CD4-positive, alpha-beta T cell treated with Interleukin-2 at 100 ng/mL for 4 hours (primary cell): ENCODE measurements around the gene MALRD1.

Source experiments
- DNase-seq: peaks from one replicate; pipeline ENCODE4 v3.0.0-alpha.2; 2020; ENCODE audit warnings: low spot score

Gene MALRD1

DNA sequence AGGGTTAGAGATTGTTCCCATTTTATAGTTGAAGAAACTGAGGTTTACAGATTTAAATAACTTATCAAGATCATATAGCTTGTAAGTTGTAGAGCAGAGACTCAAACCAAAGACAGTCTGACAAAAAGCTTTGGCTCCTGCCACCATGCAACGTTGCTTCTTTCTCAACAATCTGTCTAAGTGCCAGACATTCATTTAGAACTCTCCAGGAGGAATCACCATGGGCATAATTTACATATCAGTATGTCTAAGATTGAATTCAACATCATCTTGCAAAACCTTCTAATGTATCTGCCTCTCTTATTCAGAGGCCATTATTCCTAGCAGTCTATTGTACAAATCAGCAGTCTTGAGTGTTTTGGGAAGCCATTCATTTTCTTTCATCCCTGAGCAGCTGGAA is 604.1 kb downstream of the MALRD1 start:
- DNase-seq: no peak

DNA sequence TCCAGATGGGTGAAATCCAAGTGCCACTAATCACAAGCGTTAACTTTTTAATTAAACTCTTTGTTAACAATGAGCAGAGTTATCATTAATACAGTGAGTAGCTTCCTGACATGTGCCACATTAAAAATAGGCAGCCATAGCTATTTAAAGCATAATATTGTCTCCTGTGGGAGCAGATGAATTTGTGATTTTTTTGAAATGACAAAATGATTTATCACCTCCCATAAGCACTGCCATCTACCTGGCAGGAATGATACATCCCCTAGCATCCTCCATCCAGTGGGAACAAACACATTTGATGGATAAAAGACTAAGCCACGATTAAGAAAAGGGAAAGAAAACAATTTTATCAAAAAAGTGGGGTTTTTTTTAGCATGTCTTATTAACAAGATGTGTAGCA is 605.3 kb downstream of the MALRD1 start:
- DNase-seq: no peak

DNA sequence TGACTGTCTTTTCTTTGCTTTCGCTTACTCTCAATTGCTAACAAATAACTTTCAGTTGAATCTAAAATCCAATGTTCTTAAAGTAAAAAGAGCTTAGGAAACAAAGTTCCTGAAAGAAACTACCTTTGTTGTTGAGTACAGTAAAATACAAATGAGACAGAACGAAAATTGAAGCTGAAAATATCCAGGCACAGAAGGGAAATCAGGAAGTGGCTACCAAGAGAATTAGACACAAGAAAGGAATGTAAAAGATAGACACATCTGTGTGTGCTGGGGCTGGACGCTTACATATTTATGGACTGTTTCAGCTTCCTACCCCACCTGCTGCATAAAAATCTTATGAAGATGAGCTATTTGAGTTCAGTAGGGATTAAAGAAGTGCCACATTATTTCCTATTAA is 606.0 kb downstream of the MALRD1 start:
- DNase-seq: no peak

DNA sequence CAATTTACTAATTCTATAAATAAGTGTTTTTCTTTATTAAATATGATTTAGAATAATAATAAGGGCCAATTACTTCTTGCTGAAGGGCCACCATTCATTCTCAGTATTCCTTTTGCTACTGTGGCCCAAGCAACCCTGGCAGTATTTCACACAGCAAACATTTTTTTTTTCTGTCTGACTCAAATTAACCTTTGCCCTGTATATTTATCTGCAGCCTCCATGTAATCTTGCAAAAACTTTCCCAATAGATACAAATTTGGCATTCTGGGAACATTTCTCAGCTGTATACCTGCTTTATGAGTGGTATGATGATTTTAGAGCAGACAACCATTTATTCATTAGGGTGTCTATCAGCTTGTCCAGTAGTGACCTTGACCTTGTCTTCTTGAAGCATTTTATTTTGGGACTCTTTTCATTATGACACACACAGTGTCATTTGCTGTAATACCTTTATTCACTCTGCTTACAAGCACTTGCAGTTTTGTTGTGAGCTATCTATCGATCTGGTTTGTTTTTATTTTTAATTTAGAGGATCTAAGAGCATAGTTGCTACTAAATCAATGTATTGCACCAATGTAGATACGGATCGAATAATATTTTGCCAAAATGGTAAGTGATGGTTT is 607.9 kb downstream of the MALRD1 start:
- no peak for DNase-seq

DNA sequence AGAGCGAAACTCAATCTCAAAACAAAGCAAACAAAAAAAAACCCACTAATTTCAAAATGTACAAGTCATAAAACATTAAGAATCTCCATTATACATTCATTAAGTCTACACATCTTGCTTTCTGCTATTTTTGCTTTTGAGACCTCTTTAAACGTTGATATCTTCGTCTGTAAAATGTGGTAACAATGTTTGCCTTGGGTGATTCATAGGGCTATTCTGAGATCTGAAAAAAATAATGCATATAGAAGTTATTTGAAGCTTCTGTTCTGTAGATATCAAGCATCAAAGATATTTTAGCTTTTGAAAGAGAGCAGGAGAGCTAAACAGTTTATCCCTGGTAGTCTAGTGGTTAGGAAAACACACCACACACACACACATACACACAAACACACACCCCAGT is 609.5 kb downstream of the MALRD1 start:
- DNase-seq: no peak

DNA sequence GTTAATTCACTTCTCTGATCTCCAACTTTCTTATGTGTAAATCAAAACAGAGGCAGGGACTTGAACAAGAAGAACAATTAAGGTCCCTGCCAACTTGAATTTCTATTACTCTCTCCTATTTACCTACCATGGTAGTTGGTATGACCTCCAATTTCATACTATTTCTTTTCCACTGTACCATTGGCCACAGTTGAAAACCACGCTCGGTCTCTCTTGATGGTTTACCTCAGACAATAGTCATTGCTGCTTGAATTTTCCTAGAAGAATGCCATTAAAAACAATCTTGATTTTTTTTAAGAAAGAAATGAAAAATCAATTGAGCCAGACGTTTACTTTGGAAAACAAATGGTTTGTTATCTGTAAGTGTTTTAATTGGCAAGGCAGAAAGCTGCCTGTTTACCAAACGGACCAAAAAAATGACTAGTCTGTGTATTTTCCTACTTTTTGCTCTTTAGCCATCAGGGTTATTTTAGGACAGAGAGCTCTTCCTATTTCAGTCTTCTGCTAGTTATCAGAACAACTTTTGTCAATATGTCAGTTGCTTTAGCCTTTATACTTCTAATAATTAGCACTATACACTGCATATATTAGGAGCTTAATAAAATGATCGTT is 610.1 kb downstream of the MALRD1 start:
- no peak for DNase-seq

DNA sequence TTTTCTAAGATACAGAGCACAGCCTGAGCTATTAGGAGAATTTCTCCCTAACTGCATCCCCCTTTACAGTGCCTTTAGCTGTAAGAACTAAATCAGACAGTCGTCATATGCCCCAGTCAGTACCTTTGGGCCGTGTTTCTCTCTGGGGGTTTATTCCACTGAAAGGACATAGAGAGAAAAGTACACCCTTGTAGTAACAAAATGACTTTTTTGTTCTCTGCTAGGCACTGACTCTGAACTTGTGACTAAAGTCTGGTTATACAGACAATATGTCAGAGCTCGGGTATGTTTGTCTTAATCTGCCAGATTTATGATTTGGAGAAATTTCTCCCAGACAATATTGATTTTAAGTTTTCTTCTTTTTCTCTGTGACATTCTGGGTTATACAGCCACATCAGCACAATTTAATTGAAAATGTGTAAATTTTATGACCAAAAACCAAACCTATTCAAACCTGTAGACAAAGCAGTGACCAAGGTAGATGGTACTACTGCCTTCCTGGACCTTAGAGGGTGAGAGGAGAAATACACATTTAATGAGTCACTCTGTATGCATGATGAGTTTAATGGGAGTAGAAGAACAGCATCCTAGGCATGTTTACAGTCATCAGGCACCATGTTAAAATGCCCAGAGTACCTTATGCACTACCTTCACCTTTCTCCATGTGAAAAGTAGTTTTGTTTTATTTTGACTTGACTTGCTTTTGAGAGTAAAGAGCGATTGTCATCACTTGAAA is 611.5 kb downstream of the MALRD1 start:
- no peak for DNase-seq

DNA sequence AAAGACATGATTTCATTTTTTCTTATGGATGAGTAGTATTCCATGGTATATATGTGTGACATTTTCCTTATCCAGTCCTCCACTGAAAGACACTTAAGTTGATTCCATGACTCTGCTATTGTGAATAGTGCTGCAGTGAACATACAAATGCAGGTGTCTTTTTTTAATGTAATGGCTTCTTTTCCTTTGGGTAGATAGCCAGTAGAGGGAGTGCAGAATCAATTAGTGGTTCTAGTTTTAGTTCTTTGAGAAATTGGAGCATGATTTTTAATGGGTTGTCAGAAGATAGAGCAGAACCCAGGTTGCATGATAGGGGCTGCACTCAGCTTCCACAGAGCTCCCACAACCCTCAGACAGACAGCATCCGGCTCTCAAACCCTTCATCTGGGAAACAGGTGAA is 614.7 kb downstream of the MALRD1 start:
- no peak for DNase-seq

DNA sequence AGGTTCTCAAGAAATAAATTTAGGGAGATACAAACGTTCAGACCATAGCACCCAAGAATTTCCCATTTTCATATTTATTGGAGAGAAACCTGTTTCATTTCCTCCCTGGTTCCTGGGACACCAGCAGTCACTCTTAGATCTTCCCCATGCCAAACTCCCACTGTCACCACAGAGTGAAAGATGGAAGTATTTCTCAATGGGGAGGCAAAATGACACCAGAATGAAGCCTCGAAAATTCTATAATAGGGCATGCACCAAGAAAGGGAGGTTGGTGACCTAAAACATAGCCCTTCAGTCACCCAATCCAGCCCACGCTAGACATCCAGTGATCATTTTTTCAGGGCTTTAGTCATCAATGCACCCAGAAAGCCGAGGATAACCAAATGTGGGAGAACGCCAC is 619.5 kb downstream of the MALRD1 start:
- DNase-seq: no peak

DNA sequence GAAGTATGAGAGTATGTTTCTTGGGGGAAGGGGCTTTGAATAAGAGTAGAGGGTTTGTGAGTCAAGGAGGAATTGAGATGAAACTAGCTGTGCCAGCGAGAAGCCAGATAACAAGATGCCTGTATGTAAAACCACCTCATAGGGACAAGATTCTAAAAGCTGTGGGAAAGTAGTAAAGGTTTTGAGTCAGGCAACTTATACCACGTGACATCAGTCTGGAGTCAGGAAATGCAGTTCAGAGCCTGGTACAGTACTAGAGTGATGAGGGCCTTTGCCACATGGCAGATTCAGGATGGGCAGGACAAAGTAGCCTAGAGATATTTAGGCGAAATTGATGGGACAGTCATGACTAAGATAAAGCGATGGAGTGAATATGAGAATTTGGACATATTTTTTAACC is 627.5 kb downstream of the MALRD1 start:
- no peak for DNase-seq

DNA sequence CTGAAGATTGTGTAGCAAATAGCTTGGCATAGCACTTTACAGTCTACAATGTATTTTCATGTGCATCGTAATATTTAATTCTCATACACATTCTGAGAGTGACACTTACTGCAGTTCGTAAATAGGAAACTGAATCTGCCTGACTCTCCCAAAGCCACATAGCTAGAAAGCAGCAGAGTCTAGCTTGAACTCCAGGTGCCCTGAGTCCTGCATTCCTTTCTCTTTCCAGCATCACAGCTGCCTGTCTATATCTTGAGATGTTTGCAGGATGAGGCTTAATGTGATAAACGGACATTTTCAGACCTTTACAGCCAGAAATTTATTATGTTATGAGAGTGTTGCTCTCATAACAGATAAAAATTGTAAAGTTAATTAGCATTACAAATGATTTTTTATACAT is 634.8 kb downstream of the MALRD1 start:
- no peak for DNase-seq

DNA sequence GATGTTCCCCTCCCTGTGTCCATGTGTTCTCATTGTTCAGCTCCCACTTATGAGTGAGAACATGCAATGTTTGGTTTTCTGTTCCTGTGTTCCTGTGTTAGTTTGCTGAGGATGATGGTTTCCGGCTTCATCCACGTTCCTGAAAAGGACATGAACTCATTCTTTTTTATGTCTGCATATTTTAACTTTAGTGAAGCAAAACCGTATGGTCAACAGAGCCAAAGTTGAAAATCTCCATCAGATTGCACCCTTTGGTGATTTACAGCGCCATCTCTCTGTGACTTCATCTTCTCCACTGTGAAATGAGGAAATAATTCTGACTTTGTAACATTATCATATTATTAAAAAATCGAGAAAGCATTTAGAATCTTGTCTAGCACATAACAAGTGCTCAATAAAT is 635.4 kb downstream of the MALRD1 start:
- no peak for DNase-seq

DNA sequence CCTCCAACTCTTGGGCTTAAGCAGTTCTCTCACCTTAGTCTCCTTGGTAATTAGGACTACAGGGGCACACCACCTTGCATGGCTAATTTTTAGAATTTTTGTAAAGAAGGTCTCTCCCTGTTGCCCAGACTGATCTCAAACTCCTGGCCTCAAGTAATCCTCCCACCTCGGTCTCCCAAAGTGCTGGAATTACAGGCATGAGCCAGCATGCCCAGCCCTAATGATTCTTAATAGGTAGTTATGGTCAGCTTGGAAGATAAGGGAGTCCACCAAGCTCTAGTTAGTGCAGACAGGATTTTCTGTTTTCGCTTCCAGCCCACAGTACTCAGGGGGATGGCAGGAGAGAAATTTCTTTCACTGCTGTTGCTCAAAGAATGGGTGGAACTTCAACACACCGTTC is 639.7 kb downstream of the MALRD1 start:
- DNase-seq: no peak

DNA sequence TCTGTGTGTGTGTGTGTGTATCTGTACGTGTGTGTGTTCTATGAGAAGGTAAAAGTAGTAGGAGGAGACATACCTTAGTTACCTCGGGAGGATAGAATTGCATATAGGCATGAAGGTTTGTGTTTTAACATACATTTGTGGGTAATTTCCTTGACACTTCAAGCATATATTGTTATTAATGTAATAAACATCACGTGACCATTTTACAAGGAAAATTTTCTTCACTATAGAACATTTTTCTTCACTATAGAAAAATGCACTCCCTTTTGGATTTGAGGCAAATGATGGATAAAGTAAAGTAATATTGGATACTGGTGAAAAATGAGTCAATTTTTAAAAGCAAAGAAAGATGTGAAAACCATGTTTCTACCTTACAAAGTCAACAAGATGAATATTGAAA is 640.6 kb downstream of the MALRD1 start:
- no peak for DNase-seq

DNA sequence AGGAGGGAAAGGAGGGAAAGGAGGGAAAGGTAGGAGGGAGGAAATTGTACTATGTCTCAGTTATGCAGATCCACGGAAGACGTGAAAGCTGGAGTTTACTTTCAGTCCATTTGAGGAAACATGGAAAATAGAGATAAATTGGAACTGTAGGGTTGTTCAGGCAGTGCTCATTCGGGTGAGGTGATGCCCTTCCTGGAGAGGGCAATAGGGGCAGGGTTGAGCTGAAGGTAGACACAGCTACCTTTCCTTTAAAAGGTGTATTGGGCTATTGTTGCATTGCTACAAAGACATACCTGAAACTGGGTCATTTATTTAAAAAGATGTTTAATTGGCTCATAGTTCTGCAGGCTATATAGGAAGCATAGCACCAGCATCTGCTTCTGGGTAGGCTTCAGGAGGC is 650.7 kb downstream of the MALRD1 start:
- DNase-seq: no peak

DNA sequence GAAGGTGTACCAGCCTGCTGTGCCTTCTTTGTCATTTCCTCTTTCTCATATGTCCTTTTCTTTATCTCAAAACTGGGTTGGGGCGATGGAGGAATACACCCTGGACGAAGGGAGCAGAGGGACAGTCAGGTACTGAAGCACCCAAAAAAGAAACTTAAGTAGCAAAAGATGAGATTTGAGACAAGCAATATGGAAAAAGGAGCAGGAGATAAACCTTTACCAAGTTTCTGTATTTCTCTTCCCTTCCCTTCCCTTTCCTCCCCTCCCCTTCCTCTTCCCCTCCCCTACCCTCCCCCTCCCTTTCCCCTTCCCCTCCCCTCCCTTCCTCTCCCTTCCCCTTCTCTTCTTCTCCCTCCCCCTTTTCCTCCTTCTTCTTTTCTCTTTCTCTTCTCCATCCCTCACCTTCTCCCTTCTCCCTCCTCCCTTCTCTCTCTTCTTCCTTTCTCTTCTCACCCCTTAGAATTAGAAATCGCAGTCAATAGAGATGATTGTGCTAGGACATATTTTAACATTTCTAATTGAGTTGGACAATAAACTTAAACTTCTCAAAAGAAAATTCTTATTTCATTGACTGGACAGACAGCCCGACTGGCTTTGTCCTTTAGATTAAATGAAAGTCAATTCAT is 652.9 kb downstream of the MALRD1 start:
- no peak for DNase-seq

DNA sequence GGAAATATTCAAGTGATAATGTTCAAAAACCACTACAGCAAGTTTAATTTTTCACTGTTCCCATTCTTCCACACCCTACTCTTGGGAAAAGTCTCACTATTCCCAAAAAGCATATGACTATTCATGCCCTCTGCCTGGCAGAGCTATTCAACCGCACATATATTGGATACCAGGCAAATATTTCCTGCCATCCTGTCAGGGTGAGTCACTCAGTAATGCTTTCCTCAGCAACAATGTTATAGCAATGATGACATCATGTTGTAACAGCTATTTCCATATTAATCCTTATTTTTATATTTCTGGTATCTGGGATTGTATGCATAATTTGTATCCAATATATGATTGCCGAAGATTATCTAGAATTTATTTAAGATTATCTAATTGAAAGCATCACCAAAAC is 653.6 kb downstream of the MALRD1 start:
- no peak for DNase-seq

DNA sequence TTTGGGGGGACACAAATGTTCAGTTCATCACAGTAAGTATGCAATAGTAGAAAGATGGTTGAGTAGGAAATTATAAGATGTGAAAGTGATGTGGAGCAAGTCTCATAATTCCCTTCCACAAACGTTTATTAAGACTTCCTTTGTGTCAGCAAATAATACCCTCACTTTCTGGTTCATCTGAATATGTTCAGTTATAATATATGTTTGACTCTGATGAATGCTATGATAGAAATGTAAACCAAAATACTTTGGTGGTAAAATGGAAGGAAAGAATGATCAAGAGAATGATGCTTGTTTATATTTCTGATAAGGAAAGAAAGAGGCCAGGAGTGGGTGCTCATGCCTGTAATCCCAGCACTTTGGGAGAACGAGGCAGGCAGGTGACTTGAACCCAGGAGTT is 655.9 kb downstream of the MALRD1 start:
- no peak for DNase-seq

DNA sequence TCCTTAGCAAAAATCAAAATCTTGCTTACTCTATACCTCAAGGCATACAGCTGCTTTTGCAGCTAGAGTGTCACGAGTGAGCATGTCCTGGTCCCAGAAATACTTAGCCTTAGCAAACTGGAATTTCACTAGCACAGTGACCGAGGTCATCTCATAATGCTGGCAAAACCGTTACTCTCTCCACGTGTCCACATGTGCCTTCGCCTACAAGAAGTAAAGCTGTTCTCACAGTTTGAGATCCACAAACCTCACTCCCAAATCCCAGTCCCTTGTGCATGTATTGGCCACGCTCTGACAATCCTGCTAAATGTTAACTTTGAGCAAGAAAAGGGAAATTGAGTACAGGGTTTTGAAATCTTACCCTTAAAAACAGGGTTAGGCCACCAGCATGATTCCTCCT is 656.6 kb downstream of the MALRD1 start:
- DNase-seq: no peak

DNA sequence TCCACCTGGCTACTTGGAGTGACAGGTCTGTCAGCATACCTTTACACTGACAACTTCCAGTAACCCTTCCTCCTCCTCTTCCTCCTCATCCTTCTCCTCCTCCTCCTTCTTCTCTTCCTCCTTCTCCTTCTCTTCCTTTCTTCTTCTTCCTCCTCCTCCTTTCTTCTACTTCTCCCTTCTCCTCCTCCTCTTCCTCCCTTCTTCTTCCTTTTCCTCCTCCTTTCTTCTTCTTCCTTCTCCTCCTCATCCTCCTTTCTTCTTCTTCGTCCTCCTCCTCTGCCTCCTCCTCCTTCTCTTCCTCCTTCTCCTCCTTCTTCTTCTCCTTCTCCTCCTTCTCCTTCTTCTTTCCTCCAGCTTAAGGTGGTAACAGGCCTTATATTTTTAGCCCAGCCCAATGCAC is 658.3 kb downstream of the MALRD1 start:
- no peak for DNase-seq

DNA sequence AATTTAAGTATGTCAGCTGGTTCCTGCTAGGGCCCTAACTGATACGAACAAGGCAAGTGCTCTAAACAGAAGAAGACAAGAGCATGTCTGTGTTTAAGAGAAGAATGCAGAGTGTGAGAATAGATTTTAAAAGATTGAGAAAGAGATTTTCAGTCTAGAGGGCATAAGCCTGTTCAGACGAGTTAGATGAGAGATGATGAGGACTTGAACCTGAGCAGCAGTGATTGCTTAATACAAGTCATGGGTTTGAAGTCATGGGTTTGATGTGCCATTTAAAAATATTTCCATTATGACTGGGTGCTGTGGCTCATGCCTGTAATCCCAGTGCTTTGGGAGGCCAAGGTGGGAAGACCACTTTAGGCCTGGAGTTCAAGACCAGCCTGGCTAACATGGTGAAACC is 658.8 kb downstream of the MALRD1 start:
- DNase-seq: no peak

DNA sequence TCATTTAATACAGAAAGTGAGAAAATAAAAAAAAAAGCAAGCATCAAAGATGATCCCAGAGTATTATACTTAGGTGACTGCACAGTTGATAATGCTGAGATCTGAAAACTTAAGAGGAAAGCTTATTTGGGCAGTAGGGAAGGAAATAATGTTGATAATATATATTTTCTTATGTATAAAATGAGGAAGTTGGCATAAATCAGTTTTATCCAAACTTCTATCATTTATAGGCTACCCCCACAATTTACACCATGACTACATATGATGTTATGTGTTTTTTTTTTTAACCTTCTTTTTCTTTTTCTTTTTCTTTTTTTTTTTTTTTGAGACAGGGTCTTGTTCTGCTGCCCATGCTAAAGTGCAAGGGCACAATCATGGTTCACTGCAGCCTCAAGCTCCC is 659.4 kb downstream of the MALRD1 start:
- no peak for DNase-seq

DNA sequence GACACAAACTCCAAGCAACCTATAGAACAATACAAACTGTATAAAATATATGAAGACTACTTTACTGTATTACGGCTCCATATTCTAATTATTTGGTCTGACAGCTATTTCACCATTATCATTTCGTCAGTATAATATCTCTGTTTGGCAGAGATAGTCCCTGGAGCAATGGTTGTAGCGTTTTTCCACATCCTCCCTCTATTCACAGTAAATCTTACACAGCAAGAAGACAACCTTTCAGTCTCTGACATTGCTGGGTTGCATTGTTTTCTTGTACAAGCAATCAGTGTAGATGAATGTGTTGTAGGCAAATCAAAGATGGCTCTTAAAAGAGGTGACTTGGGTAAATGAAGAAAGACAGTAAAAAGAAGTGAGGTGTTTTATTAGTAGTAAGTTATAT is 662.0 kb downstream of the MALRD1 start:
- DNase-seq: no peak
